ENCODE data around the gene SPTLC3.

Gene SPTLC3

DNA sequence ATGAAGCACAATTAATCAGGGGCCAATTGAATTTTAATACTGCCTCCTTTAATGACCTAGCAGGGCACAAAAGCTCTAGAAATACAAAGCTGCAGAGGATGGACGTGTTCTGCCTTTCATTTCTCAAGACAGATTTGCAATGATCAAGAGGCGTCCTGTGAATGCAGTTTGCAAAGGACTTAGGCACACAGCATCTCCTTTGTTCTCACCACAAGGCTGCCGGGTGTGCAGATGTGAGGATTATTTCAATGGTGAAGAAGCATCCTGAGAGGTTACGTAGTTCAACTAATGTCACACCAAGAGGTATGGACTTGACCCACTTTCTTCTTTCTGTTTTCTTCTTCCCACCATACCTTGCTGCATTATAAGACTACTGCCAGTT, 42.9 kb upstream of the SPTLC3 start:
- TF ChIP-seq TAF1 (IDR thresholded peaks at IDR 0.05; ENCODE audit: borderline replicate concordance, insufficient read depth, low read length) (no peak), POLR2AphosphoS5 (IDR thresholded peaks at IDR 0.05; ENCODE audit: low read depth, low read length) (no peak), SIN3A (IDR thresholded peaks at IDR 0.05; ENCODE audit: borderline replicate concordance, insufficient read depth, low read length) (no peak), FOXP2 (optimal IDR thresholded peaks at IDR 0.05; ENCODE audit: borderline replicate concordance, extremely low read depth, extremely low read length, insufficient read depth) (no peak)
- TF ChIP-seq, protein P1, sequence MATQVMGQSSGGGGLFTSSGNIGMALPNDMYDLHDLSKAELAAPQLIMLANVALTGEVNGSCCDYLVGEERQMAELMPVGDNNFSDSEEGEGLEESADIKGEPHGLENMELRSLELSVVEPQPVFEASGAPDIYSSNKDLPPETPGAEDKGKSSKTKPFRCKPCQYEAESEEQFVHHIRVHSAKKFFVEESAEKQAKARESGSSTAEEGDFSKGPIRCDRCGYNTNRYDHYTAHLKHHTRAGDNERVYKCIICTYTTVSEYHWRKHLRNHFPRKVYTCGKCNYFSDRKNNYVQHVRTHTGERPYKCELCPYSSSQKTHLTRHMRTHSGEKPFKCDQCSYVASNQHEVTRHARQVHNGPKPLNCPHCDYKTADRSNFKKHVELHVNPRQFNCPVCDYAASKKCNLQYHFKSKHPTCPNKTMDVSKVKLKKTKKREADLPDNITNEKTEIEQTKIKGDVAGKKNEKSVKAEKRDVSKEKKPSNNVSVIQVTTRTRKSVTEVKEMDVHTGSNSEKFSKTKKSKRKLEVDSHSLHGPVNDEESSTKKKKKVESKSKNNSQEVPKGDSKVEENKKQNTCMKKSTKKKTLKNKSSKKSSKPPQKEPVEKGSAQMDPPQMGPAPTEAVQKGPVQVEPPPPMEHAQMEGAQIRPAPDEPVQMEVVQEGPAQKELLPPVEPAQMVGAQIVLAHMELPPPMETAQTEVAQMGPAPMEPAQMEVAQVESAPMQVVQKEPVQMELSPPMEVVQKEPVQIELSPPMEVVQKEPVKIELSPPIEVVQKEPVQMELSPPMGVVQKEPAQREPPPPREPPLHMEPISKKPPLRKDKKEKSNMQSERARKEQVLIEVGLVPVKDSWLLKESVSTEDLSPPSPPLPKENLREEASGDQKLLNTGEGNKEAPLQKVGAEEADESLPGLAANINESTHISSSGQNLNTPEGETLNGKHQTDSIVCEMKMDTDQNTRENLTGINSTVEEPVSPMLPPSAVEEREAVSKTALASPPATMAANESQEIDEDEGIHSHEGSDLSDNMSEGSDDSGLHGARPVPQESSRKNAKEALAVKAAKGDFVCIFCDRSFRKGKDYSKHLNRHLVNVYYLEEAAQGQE (IDR thresholded peaks at IDR 0.05; ENCODE audit: insufficient read depth in 1 of 2, low read depth in 2 of 2, low read length in 2 of 2) = no peak

DNA sequence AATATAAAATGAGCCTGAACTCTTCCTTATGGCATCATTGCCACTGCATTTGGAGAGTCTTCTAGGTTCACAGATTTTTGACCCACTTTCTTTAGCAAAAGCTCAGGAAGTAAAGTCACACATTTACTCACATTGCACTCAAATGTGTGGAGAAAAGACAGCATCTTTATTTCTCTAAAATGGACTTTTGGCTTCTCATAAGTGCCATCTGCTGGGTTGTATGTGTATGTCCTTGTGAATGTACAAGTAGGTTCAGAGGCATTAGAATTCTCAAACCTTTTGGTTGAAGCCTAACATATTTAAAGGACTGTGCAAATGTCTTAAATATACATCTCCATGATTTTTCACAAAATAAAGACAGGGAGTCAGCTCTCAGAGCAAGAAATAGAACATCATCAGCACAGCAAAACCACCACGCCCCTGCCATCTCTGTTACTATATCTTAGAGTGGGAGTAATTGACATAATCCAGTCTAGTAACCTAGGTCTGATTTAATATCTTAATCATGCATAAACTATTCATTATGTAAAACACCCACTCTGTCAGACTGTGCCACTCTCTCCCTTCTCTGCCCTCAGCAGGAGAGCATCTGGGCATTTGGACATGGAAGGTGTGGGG, 42.2 kb upstream of the SPTLC3 start:
- TF ChIP-seq TAF1 (IDR thresholded peaks at IDR 0.05; ENCODE audit: borderline replicate concordance, insufficient read depth, low read length) = no peak
- TF ChIP-seq, protein P1 (IDR thresholded peaks at IDR 0.05; ENCODE audit: insufficient read depth in 1 of 2, low read depth in 2 of 2, low read length in 2 of 2) = no peak
- no peak for TF ChIP-seq POLR2AphosphoS5 (IDR thresholded peaks at IDR 0.05; ENCODE audit: low read depth, low read length)
- TF ChIP-seq SIN3A (IDR thresholded peaks at IDR 0.05; ENCODE audit: borderline replicate concordance, insufficient read depth, low read length) = no peak
- no peak for TF ChIP-seq FOXP2 (optimal IDR thresholded peaks at IDR 0.05; ENCODE audit: borderline replicate concordance, extremely low read depth, extremely low read length, insufficient read depth)

DNA sequence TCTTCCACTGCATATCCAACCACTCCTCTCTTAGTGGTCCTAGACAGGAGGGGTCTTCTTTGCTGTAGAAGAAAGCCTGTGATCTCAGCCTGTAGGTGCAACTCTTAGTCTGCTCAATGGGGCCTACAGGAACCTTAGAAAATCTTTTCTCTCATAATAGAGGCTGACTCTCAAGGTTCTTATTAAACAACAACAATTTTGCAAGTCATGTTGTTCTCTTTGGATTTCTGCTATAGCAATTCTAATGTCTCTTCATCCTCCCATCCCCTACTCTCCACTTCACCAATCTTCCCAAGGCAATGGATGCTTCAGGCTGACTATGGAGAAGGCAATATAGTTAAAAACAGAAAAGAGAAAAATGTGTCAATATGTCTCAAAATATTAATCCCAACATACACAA, 40.8 kb upstream of the SPTLC3 start:
- no peak for TF ChIP-seq SIN3A (IDR thresholded peaks at IDR 0.05; ENCODE audit: borderline replicate concordance, insufficient read depth, low read length)
- no peak for TF ChIP-seq TAF1 (IDR thresholded peaks at IDR 0.05; ENCODE audit: borderline replicate concordance, insufficient read depth, low read length)
- no peak for TF ChIP-seq POLR2AphosphoS5 (IDR thresholded peaks at IDR 0.05; ENCODE audit: low read depth, low read length)
- TF ChIP-seq, protein P1 (IDR thresholded peaks at IDR 0.05; ENCODE audit: insufficient read depth in 1 of 2, low read depth in 2 of 2, low read length in 2 of 2) = no peak
- TF ChIP-seq FOXP2 (optimal IDR thresholded peaks at IDR 0.05; ENCODE audit: borderline replicate concordance, extremely low read depth, extremely low read length, insufficient read depth) = no peak

DNA sequence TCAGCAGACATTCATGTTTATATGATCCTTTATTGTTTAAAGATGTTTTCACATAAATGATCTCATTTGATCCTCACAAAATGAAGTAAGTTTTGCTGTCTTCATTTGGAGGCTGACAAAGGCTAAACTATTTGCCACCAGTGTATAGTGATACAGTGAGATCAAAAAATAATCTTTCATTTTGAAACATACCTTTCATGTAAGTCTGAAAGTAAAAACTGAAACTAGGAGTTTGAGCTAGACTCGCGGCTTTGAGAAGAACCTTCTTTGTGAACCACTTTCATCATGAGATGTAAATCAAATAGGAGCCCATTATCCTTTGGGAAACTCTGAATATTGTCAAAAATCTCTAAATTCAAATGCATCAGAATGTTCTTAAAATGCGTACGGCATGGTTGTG, 40.3 kb upstream of the SPTLC3 start:
- no peak for TF ChIP-seq FOXP2 (optimal IDR thresholded peaks at IDR 0.05; ENCODE audit: borderline replicate concordance, extremely low read depth, extremely low read length, insufficient read depth)
- TF ChIP-seq SIN3A (IDR thresholded peaks at IDR 0.05; ENCODE audit: borderline replicate concordance, insufficient read depth, low read length) = no peak
- TF ChIP-seq, protein P1 (IDR thresholded peaks at IDR 0.05; ENCODE audit: insufficient read depth in 1 of 2, low read depth in 2 of 2, low read length in 2 of 2) = no peak
- no peak for TF ChIP-seq POLR2AphosphoS5 (IDR thresholded peaks at IDR 0.05; ENCODE audit: low read depth, low read length)
- no peak for TF ChIP-seq TAF1 (IDR thresholded peaks at IDR 0.05; ENCODE audit: borderline replicate concordance, insufficient read depth, low read length)

Data from PFSK-1 (cell line).